Activated CD8-positive, alpha-beta T cell treated with anti-CD3 and anti-CD28 coated beads for 36 hours (primary cell): ENCODE measurements around the gene UBE3B. TPM values are rescaled to one million over a fixed set of nuclear protein-coding genes. Genes with fewer than 3 reads are reported as not detected.

ENCODE experiments used
- ATAC-seq: fragments of 200-7000 bp; cut with Tn5 transposase; one replicate; pipeline ENCODE4 v1.10.0; 2021; ENCODE audit warnings: mild to moderate bottlenecking, moderate library complexity
- CTCF ChIA-PET: fragments of 350-600 bp; sonication (Branson Sonifier 250); formaldehyde crosslinking; loops from one replicate; lab custom pipeline; 2021; ENCODE audit warnings: antibody characterized with exemption; lab: Charles Lee
- POLR2A ChIA-PET: fragments of 350-600 bp; sonication (Branson Sonifier 250); formaldehyde crosslinking; loops from one replicate; lab custom pipeline; 2021; ENCODE audit warnings: antibody characterized with exemption; lab: Charles Lee
- DNase-seq: peaks from one replicate; pipeline ENCODE4 v3.0.0-alpha.2; 2020
- H3K27ac Mint-ChIP-seq: one replicate; pipeline ENCODE4 v1.8.0; 2021; ENCODE audit warnings: mild to moderate bottlenecking, mixed read lengths
- H3K27me3 Mint-ChIP-seq: one replicate; pipeline ENCODE4 v1.8.0; 2021; ENCODE audit warnings: mixed read lengths
- H3K36me3 Mint-ChIP-seq: one replicate; pipeline ENCODE4 v1.8.0; 2021; ENCODE audit warnings: low read depth, mixed read lengths
- H3K4me1 Mint-ChIP-seq: one replicate; pipeline ENCODE4 v1.8.0; 2021; ENCODE audit warnings: low read depth, mixed read lengths
- H3K4me3 Mint-ChIP-seq: one replicate; pipeline ENCODE4 v1.8.0; 2021; ENCODE audit warnings: mild to moderate bottlenecking, moderate library complexity, mixed read lengths
- H3K9me3 Mint-ChIP-seq: one replicate; pipeline ENCODE4 v1.8.0; 2021; ENCODE audit warnings: mixed read lengths
- CTCF ChIP-seq: fragments of 200-600 bp; IDR thresholded peaks from one replicate; pipeline ENCODE4 v1.8.0; 2022; ENCODE audit warnings: antibody characterized with exemption, mild to moderate bottlenecking
- intact Hi-C: fragments of 100-400 bp; cut with micrococcal nuclease; formaldehyde crosslinking; loops from one replicate; pipeline ENCODE4 v1.10.0; 2022
- total RNA-seq, 2 experiments: library from RNA; stranded (reverse); gene quantifications; one replicate each; pipeline ENCODE4 v1.2.3, GENCODE V29; 2021

UBE3B gene
- total RNA-seq, 2 experiments from 2014 or later: 22.5 to 24.9 TPM

DNA sequence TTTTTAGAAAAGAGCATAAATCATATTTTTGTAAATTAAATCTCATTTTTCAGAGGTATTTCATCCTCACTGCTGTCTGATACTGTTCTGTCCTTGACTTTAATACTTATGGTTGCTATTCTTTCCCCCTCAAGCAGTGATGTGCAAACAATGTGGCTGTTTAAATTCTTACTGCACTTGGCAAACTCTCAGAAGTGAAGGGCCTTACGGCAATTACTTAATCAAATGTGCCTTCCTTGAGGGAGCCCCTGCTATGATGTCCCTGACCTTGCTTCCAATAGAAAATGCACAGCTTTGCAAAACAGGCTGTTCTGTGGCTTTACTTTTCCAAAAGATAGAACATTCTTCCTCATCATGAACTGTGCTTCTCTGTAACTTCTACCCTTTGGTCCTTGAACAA lies 35.2 kb downstream of the UBE3B start:
- no peaks in the 10 kb centered on the region for H3K4me1 Mint-ChIP-seq
- ATAC-seq (no peak), DNase-seq (no peak)
- no peak for TF ChIP-seq CTCF
- H3K9me3 Mint-ChIP-seq: no peaks in the 10 kb centered on the region
- no peaks in the 10 kb centered on the region for H3K27me3 Mint-ChIP-seq
- ChIA-PET POLR2A (interaction anchor here (1.2 kb wide), 1 partner anchor 360 kb away, joined by 4 read pairs; no protein-coding TSS in a partner anchor), CTCF (interaction anchor here (1.2 kb wide), 1 partner anchor 333 kb away, joined by 3 read pairs; no protein-coding TSS in a partner anchor)
- intact Hi-C loops: no loop called here
- H3K4me3 Mint-ChIP-seq: no peak overlapping the region
- H3K27ac Mint-ChIP-seq: no peak overlapping the region
- H3K36me3 Mint-ChIP-seq: peaks cover 17% of the 10 kb centered on the region

DNA sequence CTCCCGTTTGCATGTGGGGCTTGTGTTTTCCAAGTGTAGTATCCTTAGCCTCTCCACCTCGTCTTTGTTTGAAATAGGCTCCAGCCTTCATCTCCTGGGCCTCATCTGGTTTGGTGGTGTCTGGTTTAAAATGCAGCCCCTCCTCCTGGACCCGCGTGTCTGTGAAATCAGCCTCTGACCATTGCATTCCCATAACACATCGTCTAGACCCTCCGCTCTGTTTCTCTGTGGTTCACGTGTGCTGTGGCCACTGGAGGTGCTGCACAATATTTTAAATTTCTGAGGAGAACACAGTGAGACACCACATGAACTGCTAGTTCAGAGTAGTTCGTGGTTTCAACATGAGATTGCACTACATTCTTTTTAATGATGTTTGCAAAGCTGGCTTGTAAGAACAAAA lies 35.6 kb downstream of the UBE3B start:
- H3K27me3 Mint-ChIP-seq: no peaks in the 10 kb centered on the region
- peaks cover 20% of the 10 kb centered on the region for H3K36me3 Mint-ChIP-seq
- CTCF ChIA-PET: interaction anchor here (0.7 to 1.2 kb wide), 2 partner anchors 84 to 332 kb away, joined by 3 to 4 read pairs; no protein-coding TSS in a partner anchor
- no peak overlapping the region for H3K4me3 Mint-ChIP-seq
- intact Hi-C loops: no loop called here
- no peak for DNase-seq
- no peak overlapping the region for H3K27ac Mint-ChIP-seq
- no peak for ATAC-seq
- H3K9me3 Mint-ChIP-seq: no peaks in the 10 kb centered on the region
- POLR2A ChIA-PET: interaction anchor here (1.2 kb wide), 1 partner anchor 360 kb away, joined by 4 read pairs; no protein-coding TSS in a partner anchor
- TF ChIP-seq CTCF: no peak
- H3K4me1 Mint-ChIP-seq: no peaks in the 10 kb centered on the region

DNA sequence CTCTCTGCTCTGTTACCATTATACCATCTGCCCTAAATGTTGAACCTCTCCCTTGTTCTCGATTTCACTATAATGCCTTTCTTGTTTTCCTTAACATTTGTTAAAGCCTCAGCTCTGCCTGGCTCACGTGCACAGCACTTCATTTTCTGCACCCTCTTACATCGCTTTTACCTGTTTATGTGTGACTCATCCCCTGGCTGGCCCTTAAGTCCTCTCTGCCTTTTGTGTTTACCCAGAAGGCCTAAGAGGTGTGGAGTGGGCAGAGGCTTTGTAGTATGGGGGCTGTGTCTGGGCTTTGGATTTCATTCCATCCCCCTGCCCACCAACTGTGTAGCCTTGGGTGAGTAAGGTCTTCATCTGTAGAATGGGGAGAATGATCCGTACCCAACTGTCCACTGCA lies 36.5 kb downstream of the UBE3B start:
- ChIA-PET POLR2A (no interaction called here), CTCF (interaction anchor here (0.7 kb wide), 1 partner anchor 83 kb away, joined by 4 read pairs; no protein-coding TSS in a partner anchor)
- no peak overlapping the region for H3K4me3 Mint-ChIP-seq
- no peak for ATAC-seq
- no peaks in the 10 kb centered on the region for H3K9me3 Mint-ChIP-seq
- H3K36me3 Mint-ChIP-seq: peaks cover 20% of the 10 kb centered on the region
- H3K27me3 Mint-ChIP-seq: no peaks in the 10 kb centered on the region
- H3K27ac Mint-ChIP-seq: no peak overlapping the region
- intact Hi-C loops: no loop called here
- no peak for TF ChIP-seq CTCF
- DNase-seq: no peak
- no peaks in the 10 kb centered on the region for H3K4me1 Mint-ChIP-seq

DNA sequence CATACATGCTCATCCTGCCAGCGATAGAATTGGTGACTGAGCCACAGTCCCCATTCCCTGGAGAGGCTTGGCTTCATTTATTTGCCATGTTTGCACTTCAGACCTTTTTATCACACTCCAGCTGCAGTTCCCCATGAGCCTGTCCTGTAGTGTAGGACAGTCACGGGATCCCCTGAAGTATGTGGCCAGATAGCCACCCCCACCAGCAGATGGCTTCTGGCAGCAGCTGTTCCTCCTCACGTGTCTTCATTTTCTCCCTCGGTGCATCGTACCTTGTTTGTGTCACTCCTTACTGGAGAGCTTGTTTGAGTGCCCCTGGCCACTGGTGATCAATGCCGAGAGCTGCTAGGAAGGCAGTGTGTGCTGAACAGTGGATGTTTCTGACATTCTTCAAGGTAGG lies 40.2 kb downstream of the UBE3B start:
- no peaks in the 10 kb centered on the region for H3K9me3 Mint-ChIP-seq
- POLR2A ChIA-PET: no interaction called here
- H3K4me1 Mint-ChIP-seq: no peaks in the 10 kb centered on the region
- H3K27me3 Mint-ChIP-seq: no peaks in the 10 kb centered on the region
- ATAC-seq (no peak), DNase-seq (no peak)
- H3K36me3 Mint-ChIP-seq: peaks cover 19% of the 10 kb centered on the region
- TF ChIP-seq CTCF: no peak
- CTCF ChIA-PET: interaction anchor here (0.7 to 6.7 kb wide), 7 partner anchors 11 to 328 kb away, joined by 3 to 53 read pairs (median 4); no protein-coding TSS in a partner anchor
- H3K4me3 Mint-ChIP-seq: no peak overlapping the region
- no peak overlapping the region for H3K27ac Mint-ChIP-seq
- intact Hi-C loops: loop anchor here (5.0 kb wide), 1 partner anchor 260 kb away; no protein-coding TSS in a partner anchor

DNA sequence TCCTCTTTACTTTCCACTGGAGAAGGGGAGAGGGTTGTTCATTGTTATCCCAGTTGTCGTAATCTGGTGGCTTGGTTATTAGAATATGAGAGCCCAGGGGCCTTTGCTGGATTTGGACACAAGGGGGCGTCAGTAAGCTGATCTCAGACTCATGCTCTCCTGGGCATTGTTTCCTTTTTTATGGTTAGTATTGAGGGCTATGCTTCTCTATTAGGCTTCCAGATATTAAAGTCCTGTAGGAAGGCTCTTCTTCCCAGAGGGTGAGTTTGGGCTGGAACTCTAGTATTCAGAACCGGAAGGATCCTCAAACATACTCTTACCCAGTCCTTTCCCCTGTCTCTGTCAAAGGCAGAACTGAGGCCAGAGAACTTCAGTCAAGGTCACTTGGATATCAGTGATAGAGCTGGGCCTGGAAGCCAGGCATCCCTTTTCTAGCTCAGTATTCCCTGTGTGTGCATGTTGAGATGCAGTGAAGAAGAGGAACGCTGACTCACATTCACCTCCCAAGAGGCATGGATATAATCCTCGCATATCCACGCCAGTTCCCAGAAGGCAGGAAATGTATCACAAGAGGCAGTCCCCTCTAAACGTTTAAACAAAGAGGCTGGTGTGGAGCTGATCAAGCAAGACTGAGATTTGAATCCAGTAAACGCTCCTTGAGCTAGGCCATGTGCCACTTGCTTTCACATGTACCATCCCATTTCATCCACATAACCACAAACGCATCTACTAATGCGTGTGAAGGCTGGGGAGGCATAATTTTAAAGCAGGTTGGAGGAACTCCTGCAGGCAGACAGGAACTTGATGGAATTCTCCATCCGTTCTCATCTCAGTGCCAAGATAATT lies 41.6 kb downstream of the UBE3B start:
- Mint-ChIP-seq H3K9me3 (no peaks in the 10 kb centered on the region), H3K36me3 (peaks cover 22% of the 10 kb centered on the region), H3K27me3 (no peaks in the 10 kb centered on the region), H3K27ac (no peak overlapping the region), H3K4me3 (no peak overlapping the region), H3K4me1 (no peaks in the 10 kb centered on the region)
- DNase-seq: peak; percentile 78
- TF ChIP-seq CTCF: peak; percentile 73
- ATAC-seq: peak; percentile 76
- POLR2A ChIA-PET: interaction anchor here (1.0 kb wide), 1 partner anchor 13 kb away, joined by 4 read pairs; no protein-coding TSS in a partner anchor
- CTCF ChIA-PET: interaction anchor here (0.6 to 6.7 kb wide), 22 partner anchors 9 to 579 kb away, joined by 3 to 53 read pairs (median 4); partner anchors contain the start of gene MVK
- intact Hi-C loops: loop anchor here (5.0 kb wide), 1 partner anchor 258 kb away; no protein-coding TSS in a partner anchor
